GM12892 (cell line): ENCODE data around the gene ZNRF1.
"Not testable (repeated sequence)": the region's sequence is repeated elsewhere in the genome, so short reads cannot be mapped to it uniquely, and the experiment has no call there.

ENCODE experiments used
- POLR2A ChIP-seq: IDR thresholded peaks from 2 replicates; pipeline ENCODE4 v1.6.1; 2011; ENCODE audit warnings: low read depth, low read length, control low read depth
- POLR2AphosphoS5 ChIP-seq: IDR thresholded peaks from 2 replicates; pipeline ENCODE4 v1.6.1; 2011; ENCODE audit warnings: low read depth, low read length, control low read depth
- TAF1 ChIP-seq: IDR thresholded peaks from 2 replicates; pipeline ENCODE4 v1.6.1; 2011; ENCODE audit warnings: low read depth, mild to moderate bottlenecking, control low read depth, low read length, borderline replicate concordance

- TF ChIP-seq POLR2A, TAF1, POLR2AphosphoS5: not testable (repeated sequence)
These were observed 130.8 kb downstream of the ZNRF1 start for GRCh38 chr16:75129421-75130149.
